Measurements from ENCODE around the gene SLC48A1. TPM values are rescaled to one million over a fixed set of nuclear protein-coding genes. Genes with fewer than 3 reads are reported as not detected.

SLC48A1 gene
- total RNA-seq, 1 experiment from 2014 or later: 37.5 TPM

DNA sequence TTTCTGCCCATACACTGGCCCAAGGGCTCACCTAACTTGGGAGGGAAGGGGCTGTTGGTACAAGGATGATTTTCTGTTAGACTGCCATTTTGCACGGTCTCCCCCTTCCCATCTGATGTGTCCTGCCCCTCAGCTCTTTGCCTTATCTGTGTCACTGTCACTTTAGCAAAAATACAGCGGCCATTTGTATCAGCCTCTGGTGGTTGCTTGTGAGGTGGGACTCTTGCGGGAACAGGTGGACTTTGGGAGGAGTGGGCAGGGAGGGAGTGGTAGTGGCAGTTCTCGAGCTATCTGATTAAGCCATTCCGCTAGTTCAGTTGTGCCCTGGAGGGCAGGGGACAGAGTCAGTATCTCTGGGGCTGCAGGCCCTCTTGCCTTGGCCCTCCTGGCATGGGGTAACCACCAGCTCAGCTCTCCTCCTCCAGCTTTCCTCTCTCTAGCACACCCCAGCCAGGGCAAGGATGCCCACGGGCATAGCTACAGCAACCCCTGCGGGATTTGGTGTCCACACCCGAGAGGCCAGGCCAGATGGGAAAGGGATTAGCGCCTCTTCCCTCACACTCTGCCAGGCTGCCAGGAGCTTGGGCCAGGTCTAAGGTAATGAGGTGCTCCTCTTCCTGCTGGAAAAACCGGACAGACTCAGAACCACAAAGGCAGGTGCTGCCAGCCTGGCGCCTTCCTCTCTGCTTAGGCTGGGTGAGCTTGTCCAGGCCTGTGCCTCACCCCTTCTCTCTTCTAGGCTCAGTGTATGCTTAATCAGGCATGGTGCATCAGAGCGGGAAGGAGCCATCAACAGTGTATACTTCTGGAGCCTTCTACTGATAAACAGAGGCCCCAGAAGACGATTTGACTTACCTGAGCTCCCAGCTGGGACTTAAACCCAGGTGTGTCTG is 8.7 kb downstream of the SLC48A1 start:
- H3K27me3 ChIP-seq (replicated peaks; ENCODE audit: control insufficient read depth, insufficient read depth, low read length): no peaks in the 10 kb centered on the region
- Mint-ChIP-seq H3K4me1 (ENCODE audit: low read depth, unreplicated experiment) (peaks cover 4% of the 10 kb centered on the region), H3K27me3 (ENCODE audit: insufficient read depth, unreplicated experiment) (no peaks in the 10 kb centered on the region), H3K9me3 (ENCODE audit: unreplicated experiment) (no peaks in the 10 kb centered on the region), H3K27ac (ENCODE audit: unreplicated experiment) (no peak overlapping the region), H3K4me3 (ENCODE audit: unreplicated experiment) (no peak overlapping the region), H3K36me3 (ENCODE audit: insufficient read depth, unreplicated experiment) (peaks cover 66% of the 10 kb centered on the region)
- H3K9me3 ChIP-seq: no peaks in the 10 kb centered on the region
- H3K4me1 ChIP-seq: peaks cover 1% of the 10 kb centered on the region; the same call in 1 of the 2 replicates
- H3K36me3 ChIP-seq (ENCODE audit: control insufficient read depth, insufficient read depth, low read length): no peaks in the 10 kb centered on the region; the same call in 1 of the 2 replicates
- POLR2A ChIA-PET: no interaction called here
- intact Hi-C loops (cut with micrococcal nuclease; ENCODE audit: unreplicated experiment): no loop called here
- no TSS peak for BruUV-seq (replicated peaks)
- H3K4me3 ChIP-seq (ENCODE audit: low read depth, low read length): no peak overlapping the region
- CTCF ChIA-PET: interaction anchor here (0.6 to 12.0 kb wide), 7 partner anchors 10 to 57 kb away, joined by 3 to 171 read pairs (median 3); no protein-coding TSS in a partner anchor
- DNase-seq: no peak
- TF ChIP-seq, protein P1, sequence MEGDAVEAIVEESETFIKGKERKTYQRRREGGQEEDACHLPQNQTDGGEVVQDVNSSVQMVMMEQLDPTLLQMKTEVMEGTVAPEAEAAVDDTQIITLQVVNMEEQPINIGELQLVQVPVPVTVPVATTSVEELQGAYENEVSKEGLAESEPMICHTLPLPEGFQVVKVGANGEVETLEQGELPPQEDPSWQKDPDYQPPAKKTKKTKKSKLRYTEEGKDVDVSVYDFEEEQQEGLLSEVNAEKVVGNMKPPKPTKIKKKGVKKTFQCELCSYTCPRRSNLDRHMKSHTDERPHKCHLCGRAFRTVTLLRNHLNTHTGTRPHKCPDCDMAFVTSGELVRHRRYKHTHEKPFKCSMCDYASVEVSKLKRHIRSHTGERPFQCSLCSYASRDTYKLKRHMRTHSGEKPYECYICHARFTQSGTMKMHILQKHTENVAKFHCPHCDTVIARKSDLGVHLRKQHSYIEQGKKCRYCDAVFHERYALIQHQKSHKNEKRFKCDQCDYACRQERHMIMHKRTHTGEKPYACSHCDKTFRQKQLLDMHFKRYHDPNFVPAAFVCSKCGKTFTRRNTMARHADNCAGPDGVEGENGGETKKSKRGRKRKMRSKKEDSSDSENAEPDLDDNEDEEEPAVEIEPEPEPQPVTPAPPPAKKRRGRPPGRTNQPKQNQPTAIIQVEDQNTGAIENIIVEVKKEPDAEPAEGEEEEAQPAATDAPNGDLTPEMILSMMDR (IDR thresholded peaks at IDR 0.05; ENCODE audit: insufficient read depth in 1 of 2, low read depth in 1 of 2, low read length in 1 of 2, severe bottlenecking in 1 of 2, unreplicated experiment in 1 of 2): no peak

DNA sequence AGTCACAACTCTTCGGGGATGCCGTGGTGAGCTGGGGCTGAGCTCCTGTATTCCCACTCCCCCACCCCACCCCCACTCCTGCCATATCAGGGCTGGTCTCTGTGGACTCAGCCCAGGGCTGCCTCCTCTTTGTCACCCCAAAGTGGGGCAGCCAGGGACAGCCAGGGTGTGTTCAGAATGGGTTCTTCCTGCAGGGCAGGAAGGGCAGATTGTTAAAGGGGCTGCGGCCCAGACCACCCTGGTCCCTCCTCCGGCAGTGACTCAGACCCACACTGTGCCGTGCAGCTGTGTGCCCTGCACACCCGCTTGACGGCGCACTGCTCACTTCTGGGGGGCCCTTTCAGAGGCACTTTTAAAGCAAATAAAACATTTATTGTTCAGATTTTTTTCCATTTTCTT is 9.3 kb downstream of the SLC48A1 start:
- peaks cover 2% of the 10 kb centered on the region; the same call in 1 of the 2 replicates for H3K36me3 ChIP-seq (ENCODE audit: control insufficient read depth, insufficient read depth, low read length)
- H3K27me3 ChIP-seq (replicated peaks; ENCODE audit: control insufficient read depth, insufficient read depth, low read length): no peaks in the 10 kb centered on the region
- no peaks in the 10 kb centered on the region for H3K9me3 ChIP-seq
- peaks cover 72% of the 10 kb centered on the region for H3K36me3 Mint-ChIP-seq (ENCODE audit: insufficient read depth, unreplicated experiment)
- POLR2A ChIA-PET: no interaction called here
- H3K4me1 Mint-ChIP-seq (ENCODE audit: low read depth, unreplicated experiment): no peaks in the 10 kb centered on the region
- no peaks in the 10 kb centered on the region for H3K9me3 Mint-ChIP-seq (ENCODE audit: unreplicated experiment)
- H3K4me3 ChIP-seq (ENCODE audit: low read depth, low read length): no peak overlapping the region
- intact Hi-C loops (cut with micrococcal nuclease; ENCODE audit: unreplicated experiment): no loop called here
- H3K4me3 Mint-ChIP-seq (ENCODE audit: unreplicated experiment): no peak overlapping the region
- DNase-seq: no peak
- H3K27ac Mint-ChIP-seq (ENCODE audit: unreplicated experiment): no peak overlapping the region
- no TSS peak for BruUV-seq (replicated peaks)
- no peaks in the 10 kb centered on the region; the same call in 1 of the 2 replicates for H3K4me1 ChIP-seq
- TF ChIP-seq, protein P1 (IDR thresholded peaks at IDR 0.05; ENCODE audit: insufficient read depth in 1 of 2, low read depth in 1 of 2, low read length in 1 of 2, severe bottlenecking in 1 of 2, unreplicated experiment in 1 of 2): no peak
- CTCF ChIA-PET: interaction anchor here (0.6 to 12.0 kb wide), 7 partner anchors 9 to 56 kb away, joined by 3 to 171 read pairs (median 3); no protein-coding TSS in a partner anchor
- no peaks in the 10 kb centered on the region for H3K27me3 Mint-ChIP-seq (ENCODE audit: insufficient read depth, unreplicated experiment)

DNA sequence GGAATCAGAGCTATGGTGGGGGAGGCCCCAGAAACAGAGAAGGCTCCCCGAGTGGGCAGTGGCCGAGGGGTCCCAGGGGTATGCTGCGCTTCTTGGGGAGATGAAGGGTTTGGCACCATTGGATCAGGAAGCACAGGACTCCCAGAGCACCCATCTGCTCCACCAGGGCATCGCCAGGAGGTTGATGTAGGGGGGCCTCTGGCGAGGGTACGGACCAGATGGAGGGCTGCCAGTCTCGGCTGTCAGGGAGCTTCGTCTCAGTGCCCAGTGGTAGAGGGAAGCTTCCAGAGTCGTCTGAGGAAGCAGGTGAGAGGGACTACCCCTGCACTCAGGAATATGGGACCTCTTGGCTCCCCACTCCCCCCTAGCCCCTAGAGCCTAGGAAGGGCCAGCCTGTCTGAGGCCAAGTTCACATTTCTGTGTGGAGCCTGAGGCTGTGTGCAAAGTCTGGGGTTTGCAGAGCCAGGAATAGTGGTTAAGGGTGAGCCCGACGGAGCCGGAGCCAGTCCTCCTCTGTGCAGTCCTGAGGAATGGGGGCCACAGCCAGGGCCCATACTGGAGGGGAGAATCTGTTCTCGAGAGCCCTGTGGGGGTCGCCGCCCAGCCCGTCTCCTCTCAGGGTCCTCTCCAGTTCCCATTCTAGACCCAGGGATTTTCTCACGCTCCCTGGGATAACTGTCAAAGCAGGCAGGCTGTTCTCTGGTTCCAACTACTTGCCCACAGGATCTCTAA is 10.2 kb downstream of the SLC48A1 start:
- CTCF ChIA-PET: interaction anchor here (12.0 kb wide), 1 partner anchor 40 kb away, joined by 171 read pairs; no protein-coding TSS in a partner anchor
- Histone ChIP-seq H3K4me1 (no peaks in the 10 kb centered on the region; the same call in 1 of the 2 replicates), H3K27me3 (replicated peaks; ENCODE audit: control insufficient read depth, insufficient read depth, low read length) (no peaks in the 10 kb centered on the region), H3K4me3 (ENCODE audit: low read depth, low read length) (no peak overlapping the region), H3K36me3 (ENCODE audit: control insufficient read depth, insufficient read depth, low read length) (peaks cover 4% of the 10 kb centered on the region), H3K9me3 (no peaks in the 10 kb centered on the region)
- Mint-ChIP-seq H3K27me3 (ENCODE audit: insufficient read depth, unreplicated experiment) (no peaks in the 10 kb centered on the region), H3K9me3 (ENCODE audit: unreplicated experiment) (no peaks in the 10 kb centered on the region), H3K4me3 (ENCODE audit: unreplicated experiment) (no peak overlapping the region), H3K36me3 (ENCODE audit: insufficient read depth, unreplicated experiment) (peaks cover 73% of the 10 kb centered on the region), H3K4me1 (ENCODE audit: low read depth, unreplicated experiment) (no peaks in the 10 kb centered on the region), H3K27ac (ENCODE audit: unreplicated experiment) (no peak overlapping the region)
- DNase-seq: no peak
- intact Hi-C loops (cut with micrococcal nuclease; ENCODE audit: unreplicated experiment): no loop called here
- TF ChIP-seq, protein P1 (IDR thresholded peaks at IDR 0.05; ENCODE audit: insufficient read depth in 1 of 2, low read depth in 1 of 2, low read length in 1 of 2, severe bottlenecking in 1 of 2, unreplicated experiment in 1 of 2): no peak
- BruUV-seq (replicated peaks): TSS peak; percentile 22
- POLR2A ChIA-PET: interaction anchor here (0.5 kb wide), 1 partner anchor 1709 kb away, joined by 3 read pairs; no protein-coding TSS in a partner anchor

All from Caco-2 (cell line).